NCI-H2227 treated with DMSO at 0.1 percent for 48 hours (cell line): ENCODE results near the gene NEDD4L.
"Not testable (repeated sequence)": the region's sequence is repeated elsewhere in the genome, so short reads cannot be mapped to it uniquely, and the experiment has no call there.

Experiments
- DNase-seq: peaks from one replicate; lab custom pipeline; 2025; lab: John Stamatoyannopoulos, UW

NEDD4L gene

GRCh38 chr18:58375051-58375450 lies 331.0 kb downstream of the NEDD4L start:
- DNase-seq, result no peak

DNA sequence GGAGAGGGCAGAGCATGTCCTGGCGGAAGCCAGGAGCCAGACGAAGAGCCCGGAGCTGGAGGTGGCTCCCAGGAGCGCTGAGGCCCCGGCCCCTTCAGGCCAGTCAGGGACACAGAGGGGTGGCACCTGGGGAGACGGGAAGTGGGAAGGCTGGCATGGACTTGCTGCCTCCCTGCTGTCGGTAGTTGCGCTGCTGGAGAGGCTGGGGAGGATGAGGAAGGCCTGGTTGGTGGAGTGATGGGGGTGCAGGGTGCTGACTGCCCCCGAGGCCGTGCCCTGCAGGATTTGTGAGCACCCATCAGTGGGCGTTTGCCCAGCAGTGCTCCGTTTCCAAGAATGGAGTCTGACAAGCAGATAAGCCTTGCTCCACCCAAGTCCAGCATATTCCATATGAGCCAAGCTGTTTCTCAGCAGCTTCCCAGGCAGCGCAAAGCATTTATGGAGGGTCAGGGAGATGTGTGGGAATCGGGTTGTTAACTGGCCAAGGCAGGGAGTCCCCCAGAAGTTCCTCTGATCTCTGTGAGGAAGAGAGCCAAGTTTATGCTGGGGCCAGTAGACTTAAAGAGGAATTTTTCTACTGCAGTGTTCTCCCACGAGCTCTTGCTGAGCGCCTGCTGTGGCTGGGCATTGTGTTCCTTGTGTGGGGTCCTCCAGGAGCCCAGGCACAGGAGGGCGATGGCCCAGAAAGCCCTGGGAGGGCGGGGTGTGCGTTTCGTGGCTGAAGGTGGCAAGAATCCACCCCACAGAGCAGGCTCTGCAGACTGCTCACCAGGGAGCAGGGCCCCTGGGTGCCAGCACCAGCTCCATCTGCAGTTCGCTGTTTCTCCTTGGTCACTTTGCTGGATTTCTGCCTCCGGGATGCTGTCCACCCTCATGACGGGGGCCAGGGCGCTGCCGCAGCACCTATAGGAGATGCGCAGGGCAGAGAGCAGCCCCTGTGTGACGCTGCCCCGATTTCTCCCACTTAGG lies 334.7 kb downstream of the NEDD4L start:
- DNase-seq, result no peak

DNA sequence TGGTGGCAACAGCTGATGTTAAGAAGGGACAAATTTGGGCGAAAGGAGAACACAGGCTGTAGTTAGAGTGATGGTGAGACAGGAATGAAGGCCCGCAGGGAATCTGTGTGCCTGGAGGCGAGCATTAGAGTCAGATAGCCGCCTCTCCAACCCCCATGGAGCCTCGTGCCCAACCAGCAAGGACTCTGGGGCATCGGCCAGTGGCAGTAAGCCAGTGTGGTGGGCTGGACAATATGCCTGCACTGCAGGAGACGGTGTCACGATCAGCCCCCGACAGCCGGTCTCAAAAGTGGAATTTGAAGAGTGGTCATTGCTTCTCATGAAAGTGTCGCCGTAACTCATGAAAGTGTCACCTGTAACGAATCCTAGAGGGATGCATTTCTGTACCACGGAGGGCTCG lies 335.4 kb downstream of the NEDD4L start:
- no peak for DNase-seq

DNA sequence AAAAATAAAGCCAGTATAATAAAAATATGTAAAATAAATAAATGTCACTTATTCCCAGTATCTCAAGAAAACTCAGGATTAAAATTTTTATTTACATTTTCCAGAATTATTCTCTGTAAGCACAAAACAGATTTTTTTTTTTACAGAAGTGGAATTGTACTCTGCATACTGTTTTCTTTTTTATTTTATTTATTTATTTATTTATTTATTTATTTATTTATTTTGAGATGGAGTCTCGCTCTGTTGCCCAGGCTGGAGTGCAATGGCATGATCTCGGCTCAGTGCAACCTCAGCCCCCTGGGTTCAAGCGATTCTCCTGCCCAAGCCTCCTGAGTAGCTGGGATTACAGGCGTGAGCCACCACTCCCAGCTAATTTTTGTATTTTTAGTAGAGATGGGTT lies 336.1 kb downstream of the NEDD4L start:
- DNase-seq, result not testable (repeated sequence)

- no peak for DNase-seq
Observed at GRCh38 chr18:58381676-58382411, 337.8 kb downstream of the NEDD4L start.

- DNase-seq, result no peak
Observed at GRCh38 chr18:58382446-58382845, 338.4 kb downstream of the NEDD4L start.

DNA sequence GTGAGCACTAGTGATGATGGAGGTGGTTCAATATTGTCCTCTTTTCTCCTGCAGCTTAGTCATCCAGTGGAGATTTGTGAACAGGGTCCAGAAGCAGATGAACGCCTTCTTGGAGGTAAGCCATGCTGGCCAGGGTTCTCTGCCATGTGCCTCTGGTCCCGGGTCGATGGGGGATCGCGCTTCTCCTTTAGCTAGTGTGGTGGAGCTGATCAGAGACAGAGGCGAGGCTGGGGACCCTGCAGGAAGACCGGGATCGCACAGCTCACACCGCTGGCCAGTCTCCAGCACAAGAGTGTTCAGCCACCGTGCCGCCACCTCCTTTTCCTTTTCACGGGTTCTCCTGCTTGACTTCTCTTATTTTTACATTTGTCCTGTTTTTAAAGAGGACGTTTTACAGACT lies 341.4 kb downstream of the NEDD4L start:
- no peak for DNase-seq

GRCh38 chr18:58386780-58387179 lies 342.8 kb downstream of the NEDD4L start:
- DNase-seq, result no peak

DNA sequence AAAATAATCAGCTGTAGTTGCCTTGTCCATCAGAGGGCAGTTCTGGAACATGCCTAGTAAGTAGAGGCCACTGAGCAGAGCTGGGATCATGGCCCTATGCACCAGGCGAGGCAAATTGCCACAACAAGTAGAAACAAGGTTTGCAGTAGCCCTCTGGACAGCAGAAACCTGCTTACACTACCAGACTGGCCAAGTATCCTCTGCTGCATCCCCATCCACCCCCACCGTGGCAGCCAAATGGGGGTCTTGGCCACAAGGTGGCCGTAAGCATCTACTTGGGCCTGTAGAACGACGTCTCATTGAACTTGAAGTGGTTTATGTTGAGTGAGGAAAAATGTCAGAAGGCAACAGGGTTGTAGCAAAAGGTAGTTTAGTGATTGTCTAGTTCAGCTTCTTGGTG lies 343.7 kb downstream of the NEDD4L start:
- DNase-seq, result no peak

- DNase-seq, result no peak
Observed at GRCh38 chr18:58388736-58389135, 344.7 kb downstream of the NEDD4L start.

GRCh38 chr18:58389745-58390144 lies 345.7 kb downstream of the NEDD4L start:
- DNase-seq, result no peak

- DNase-seq, result no peak
Observed at GRCh38 chr18:58390399-58390798, 346.4 kb downstream of the NEDD4L start.

DNA sequence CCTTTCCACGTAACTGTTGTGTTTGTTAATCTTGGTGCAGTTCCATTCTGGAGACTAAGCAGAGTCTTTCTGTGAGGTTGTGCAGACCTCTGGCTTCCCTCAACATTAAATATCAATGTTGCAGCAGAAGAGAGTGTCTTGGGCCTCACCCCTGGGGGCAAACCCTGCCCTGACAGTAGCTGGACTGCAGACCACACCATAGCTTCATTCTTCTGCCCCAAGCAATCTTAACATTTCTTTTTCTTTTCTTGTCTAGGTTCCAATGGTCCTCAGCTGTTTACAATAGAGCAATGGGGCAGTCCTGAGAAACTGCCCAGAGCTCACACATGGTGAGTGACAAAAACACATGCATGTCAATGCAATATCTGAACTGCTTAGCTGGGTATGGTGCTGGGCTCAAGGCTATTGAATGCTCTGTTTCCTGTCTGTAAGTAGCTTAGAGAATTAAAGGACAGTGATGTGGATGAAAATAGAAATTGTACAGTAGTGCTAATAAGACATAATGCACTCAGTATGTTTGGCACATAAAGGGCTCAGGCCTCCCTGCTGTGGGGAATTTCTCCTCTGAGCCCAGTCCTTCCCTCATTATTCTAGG lies 347.3 kb downstream of the NEDD4L start:
- peak; percentile 32 for DNase-seq

- DNase-seq, result no peak
Observed at GRCh38 chr18:58391932-58392323, 347.9 kb downstream of the NEDD4L start.

GRCh38 chr18:58392324-58393000 lies 348.4 kb downstream of the NEDD4L start:
- DNase-seq, result no peak

GRCh38 chr18:58393295-58393694 lies 349.3 kb downstream of the NEDD4L start:
- no peak for DNase-seq

GRCh38 chr18:58394046-58394445 lies 350.0 kb downstream of the NEDD4L start:
- DNase-seq, result no peak

DNA sequence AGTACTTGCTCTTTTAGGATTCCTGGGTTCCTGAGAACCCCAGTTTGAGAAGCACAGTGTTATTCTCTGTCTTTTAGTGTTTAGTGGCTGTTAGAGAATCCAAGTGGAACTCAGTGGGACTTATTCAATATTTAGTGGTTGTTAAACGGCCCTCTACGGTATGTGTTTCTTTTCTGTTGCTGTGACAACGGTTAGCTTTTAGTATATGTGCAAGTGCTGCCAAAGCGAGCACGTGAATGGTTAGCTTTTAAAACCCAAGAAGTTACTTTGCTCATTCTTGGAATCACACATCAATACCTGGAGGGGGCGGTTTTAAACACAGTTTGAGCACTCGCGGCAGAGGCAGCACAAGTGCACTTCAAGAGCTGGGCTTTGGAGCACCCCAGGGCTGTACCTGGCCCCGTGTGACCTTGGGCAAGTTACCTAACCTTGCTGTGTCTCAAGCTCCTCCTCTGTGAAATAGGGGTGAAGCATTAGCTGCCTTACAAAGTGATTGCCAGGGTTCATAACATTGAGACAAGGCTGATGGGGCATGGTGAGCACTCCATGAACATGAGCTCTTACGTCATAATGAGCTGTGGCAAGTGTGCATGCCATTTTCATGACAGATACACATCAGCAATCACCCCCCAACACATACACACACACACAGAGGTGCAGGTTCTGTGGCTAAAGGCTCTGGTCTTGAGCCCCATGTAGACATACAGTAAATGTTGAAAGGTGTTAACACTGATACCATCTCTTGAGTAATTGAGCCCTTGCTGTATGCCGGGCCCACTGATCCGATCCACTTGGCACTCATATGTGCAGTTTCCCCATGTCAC lies 350.8 kb downstream of the NEDD4L start:
- DNase-seq, result no peak

DNA sequence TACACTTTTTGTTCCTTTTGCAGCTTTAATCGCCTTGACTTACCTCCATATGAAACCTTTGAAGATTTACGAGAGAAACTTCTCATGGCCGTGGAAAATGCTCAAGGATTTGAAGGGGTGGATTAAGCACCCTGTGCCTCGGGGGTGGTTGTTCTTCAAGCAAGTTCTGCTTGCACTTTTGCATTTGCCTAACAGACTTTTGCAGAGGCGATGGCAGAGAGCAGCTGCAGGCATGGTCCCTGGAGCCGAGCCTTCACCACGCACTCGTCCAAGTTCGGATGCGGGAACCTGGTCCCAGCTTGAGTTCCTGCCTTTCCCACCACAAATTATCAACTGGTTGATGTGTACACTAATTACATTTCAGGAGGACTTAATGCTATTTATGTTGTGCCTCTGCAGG lies 352.1 kb downstream of the NEDD4L start:
- no peak for DNase-seq

DNA sequence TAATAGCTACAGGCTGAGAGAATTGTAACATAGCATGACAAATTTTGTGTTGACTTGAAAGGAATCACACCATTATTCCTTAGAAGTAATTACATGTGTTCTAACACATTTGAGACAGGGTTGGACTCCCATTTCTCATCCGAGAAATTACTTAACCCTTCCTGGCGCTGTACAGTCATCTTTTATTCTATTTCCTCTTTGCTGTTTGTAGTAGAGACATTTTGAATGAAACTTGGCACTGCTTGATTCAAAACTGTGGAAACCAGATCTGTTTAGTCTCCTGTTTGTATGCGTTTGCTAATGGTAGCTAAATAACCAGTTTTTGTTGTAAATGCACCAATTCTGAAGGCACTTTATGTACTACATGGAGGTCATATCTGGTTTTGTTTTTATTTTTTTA lies 352.9 kb downstream of the NEDD4L start:
- no peak for DNase-seq

- DNase-seq, result no peak
Observed at GRCh38 chr18:58397385-58398132, 353.5 kb downstream of the NEDD4L start.
